ENCODE results near the gene ZNF580.

ZNF580 gene

DNA sequence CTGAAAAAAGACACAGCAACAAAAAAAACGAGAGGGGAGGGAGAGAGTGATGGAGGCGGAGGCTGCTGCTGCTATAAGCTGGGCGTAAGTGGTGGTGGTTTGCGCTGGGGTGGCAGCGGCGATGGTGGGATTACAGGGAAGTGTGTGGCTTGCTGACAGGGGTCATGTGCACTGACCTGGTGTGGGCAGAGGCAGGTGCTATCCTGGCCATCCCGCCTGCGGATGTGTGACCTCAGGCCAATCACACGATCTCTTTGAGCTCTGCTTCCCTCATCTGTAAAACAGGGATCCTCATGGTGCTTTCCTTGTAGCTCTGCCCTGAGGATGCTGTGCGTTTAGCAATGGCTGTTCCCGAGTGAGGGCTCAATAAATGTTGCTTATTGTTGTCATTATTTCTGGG, 3.3 kb upstream of the ZNF580 start:
- no peak for DNase-seq (ENCODE audit: low spot score)
- TF ChIP-seq, protein P1, sequence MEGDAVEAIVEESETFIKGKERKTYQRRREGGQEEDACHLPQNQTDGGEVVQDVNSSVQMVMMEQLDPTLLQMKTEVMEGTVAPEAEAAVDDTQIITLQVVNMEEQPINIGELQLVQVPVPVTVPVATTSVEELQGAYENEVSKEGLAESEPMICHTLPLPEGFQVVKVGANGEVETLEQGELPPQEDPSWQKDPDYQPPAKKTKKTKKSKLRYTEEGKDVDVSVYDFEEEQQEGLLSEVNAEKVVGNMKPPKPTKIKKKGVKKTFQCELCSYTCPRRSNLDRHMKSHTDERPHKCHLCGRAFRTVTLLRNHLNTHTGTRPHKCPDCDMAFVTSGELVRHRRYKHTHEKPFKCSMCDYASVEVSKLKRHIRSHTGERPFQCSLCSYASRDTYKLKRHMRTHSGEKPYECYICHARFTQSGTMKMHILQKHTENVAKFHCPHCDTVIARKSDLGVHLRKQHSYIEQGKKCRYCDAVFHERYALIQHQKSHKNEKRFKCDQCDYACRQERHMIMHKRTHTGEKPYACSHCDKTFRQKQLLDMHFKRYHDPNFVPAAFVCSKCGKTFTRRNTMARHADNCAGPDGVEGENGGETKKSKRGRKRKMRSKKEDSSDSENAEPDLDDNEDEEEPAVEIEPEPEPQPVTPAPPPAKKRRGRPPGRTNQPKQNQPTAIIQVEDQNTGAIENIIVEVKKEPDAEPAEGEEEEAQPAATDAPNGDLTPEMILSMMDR (conservative IDR thresholded peaks at IDR 0.05; ENCODE audit: low read depth), result no peak
- ChIA-PET POLR2A (ENCODE audit: low non-redundant PET) (interaction anchor here (1.0 kb wide), 1 partner anchor 17 kb away, joined by 3 read pairs; no protein-coding TSS in a partner anchor), CTCF (interaction anchor here (0.7 to 1.7 kb wide), 2 partner anchors 15 to 85 kb away, joined by 3 read pairs; no protein-coding TSS in a partner anchor)
- H3K27ac ChIP-seq, result peak overlapping the region; percentile 45

DNA sequence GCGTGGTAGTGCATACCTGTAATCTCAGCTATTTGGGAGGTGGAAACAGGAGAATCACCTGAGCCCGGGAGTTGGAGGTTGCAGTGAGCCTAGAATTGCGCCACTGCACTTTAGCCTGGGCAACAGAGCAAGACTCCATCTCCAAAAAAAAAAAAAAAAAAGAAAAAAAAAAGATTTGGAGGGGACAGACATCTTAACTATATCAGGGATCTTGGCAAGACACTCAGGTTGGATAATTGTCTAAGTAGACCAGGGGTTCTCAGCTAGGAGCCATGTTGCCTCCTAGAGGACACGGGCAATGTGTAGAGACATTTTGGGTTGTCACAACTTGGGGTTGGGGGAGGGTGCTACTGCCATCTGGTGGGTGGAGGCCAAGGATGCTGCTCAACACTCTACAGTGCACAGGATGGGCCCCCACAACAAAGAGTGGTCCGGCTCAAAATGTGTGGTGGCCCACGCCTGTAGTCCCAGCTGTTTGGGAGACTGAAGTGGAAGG, 1.9 kb upstream of the ZNF580 start:
- CTCF ChIA-PET, result interaction anchor here (0.5 to 0.7 kb wide), 2 partner anchors 14 to 495 kb away, joined by 3 to 4 read pairs; partner anchors contain the start of gene ZNF784
- DNase-seq (ENCODE audit: low spot score), result no peak
- H3K27ac ChIP-seq, result peak overlapping the region; percentile 96
- TF ChIP-seq, protein P1 (conservative IDR thresholded peaks at IDR 0.05; ENCODE audit: low read depth), result peak; percentile 63
- POLR2A ChIA-PET (ENCODE audit: low non-redundant PET), result interaction anchor here (0.7 kb wide), 1 partner anchor 33 kb away, joined by 10 read pairs; no protein-coding TSS in a partner anchor

DNA sequence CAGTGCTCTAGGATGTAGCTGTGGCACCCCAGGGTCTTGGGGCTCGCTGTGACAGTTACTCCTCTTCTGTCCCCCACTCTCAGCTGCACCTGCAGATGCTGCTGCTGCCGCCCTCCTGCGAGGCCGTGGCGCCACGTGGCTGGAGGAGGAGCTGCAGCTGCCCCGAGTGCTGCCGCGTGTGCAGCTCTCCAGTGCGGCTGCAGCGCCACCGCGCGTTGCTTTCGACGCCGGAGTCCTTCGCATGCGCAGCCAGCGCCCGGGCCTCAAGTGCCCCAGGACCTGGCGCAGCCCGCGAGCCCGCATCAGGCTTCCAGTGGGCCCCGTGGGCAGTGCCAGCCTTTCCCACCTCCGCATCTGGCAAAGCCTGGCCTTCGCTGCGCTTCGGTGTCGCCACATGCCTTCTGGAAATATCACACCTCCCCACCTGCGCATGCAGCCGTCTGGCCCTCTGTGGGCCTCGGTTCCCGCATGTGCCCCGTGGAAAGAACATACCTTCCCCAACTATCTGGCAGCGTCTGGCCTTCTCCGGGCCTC, 692 bp upstream of the ZNF580 start:
- ChIA-PET CTCF (interaction anchor here (0.5 to 1.4 kb wide), 3 partner anchors 14 to 127 kb away, joined by 3 to 4 read pairs (median 4); no protein-coding TSS in a partner anchor), POLR2A (ENCODE audit: low non-redundant PET) (no interaction called here)
- H3K27ac ChIP-seq, result peak overlapping the region; percentile 96

DNA sequence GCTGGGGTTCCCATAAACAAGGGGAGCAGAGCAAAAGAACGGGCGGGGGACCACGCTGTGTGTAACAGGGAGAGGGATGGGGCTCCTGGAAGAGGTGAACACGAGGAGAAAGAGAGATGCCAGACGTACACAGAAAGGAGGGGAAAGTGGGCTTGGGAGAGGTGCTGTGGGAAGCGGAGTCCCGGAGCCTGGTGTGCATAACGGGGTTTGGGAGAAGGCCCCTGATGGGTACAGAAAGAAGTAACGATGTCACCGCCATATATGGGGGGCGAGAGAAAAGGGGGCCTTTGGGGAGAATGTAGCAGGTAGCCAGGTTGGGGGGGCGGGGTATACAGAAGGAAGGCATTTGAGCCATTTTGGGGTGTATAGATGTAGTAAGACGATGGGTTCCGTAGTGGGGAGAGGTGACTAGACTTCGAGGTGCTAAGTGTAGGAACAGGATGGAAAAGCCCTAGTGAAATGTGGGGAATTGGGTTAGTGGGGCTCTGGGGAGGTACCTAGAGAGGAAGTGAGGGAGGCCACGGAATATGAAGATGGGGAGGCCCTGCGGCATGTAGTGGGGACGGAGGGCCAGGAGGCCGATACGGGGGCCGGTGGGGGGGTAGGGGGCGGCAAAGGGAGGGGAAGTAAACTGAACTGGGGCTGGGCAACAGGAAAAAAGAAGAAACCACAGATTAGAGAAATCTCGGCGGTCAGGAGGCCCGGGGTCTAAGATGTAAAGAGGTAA, 787 bp downstream of the ZNF580 start:
- DNase-seq (ENCODE audit: low spot score), result no peak

More for the DNA sequence above, 692 bp upstream of the ZNF580 start:
- TF ChIP-seq, protein P1 (conservative IDR thresholded peaks at IDR 0.05; ENCODE audit: low read depth), result peak; percentile 74
- no peak for DNase-seq (ENCODE audit: low spot score)

DNA sequence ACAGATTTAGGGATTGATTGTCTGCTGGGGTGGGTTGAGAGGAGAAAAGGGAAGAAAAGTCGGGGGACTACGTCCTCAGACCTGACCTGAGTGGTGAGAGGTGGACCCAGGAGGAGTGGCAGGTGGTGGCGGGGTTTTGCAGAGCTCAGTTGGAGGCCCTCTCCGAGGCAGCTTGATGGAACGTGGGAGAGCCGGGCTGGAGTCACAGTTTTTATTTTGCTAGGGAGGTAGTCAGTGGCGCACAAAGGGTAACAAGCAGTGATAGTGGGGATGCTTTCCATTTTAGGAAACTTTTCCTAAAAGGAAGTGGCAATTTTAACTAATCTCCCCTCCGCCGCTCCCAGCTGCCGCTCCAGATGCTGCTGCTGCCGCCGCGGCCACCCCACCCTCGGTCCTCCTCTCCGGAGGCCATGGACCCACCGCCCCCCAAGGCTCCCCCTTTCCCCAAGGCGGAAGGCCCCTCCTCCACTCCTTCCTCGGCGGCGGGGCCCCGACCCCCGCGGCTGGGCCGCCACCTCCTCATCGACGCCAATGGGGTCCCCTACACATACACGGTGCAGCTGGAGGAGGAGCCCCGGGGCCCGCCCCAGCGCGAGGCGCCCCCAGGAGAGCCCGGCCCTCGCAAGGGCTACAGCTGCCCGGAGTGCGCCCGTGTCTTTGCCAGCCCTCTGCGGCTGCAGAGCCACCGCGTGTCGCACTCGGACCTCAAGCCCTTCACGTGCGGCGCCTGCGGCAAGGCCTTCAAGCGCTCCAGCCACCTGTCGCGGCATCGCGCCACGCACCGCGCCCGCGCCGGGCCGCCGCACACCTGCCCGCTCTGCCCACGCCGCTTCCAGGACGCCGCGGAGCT, 1.6 kb downstream of the ZNF580 start:
- no peak for DNase-seq (ENCODE audit: low spot score)
- peak overlapping the region; percentile 96 for H3K27ac ChIP-seq
- ChIA-PET POLR2A (ENCODE audit: low non-redundant PET) (interaction anchor here (0.6 kb wide), 1 partner anchor 12 kb away, joined by 3 read pairs; the partner anchor contains the start of gene U2AF2), CTCF (interaction anchor here (0.6 kb wide), 1 partner anchor 44 kb away, joined by 4 read pairs; no protein-coding TSS in a partner anchor)
- TF ChIP-seq, protein P1 (conservative IDR thresholded peaks at IDR 0.05; ENCODE audit: low read depth), result no peak

More for the DNA sequence above, 787 bp downstream of the ZNF580 start:
- POLR2A ChIA-PET (ENCODE audit: low non-redundant PET), result interaction anchor here (0.6 kb wide), 1 partner anchor 174 kb away, joined by 3 read pairs; no protein-coding TSS in a partner anchor
- TF ChIP-seq, protein P1 (conservative IDR thresholded peaks at IDR 0.05; ENCODE audit: low read depth), result no peak
- CTCF ChIA-PET, result no interaction called here
- peak overlapping the region; percentile 96 for H3K27ac ChIP-seq
